ENCODE data around the gene ANAPC7.

The ANAPC7 gene

GRCh38 chr12:110349514-110350151 lies 53.9 kb downstream of the ANAPC7 start:
- no peak overlapping the region for H3K4me3 ChIP-seq (replicated peaks; ENCODE audit: insufficient read depth, low read length)
- peak in 1 of 2 experiments; percentile 85 for DNase-seq (ENCODE audit: low read depth in 1 of 2, low spot score in 1 of 2)
- H3K27me3 ChIP-seq (ENCODE audit: insufficient read depth, poor library complexity, severe bottlenecking) = no peaks in the 10 kb centered on the region
- peak overlapping the region; percentile 17 for H3K27ac ChIP-seq (replicated peaks)
- TF ChIP-seq POLR2AphosphoS5 (IDR thresholded peaks at IDR 0.05; ENCODE audit: low read depth) = peak; percentile 82
- TF ChIP-seq GABPA (IDR thresholded peaks at IDR 0.05; ENCODE audit: low read depth) = no peak

GRCh38 chr12:110349096-110349495 lies 54.4 kb downstream of the ANAPC7 start:
- H3K4me3 ChIP-seq (replicated peaks; ENCODE audit: insufficient read depth, low read length) = no peak overlapping the region
- DNase-seq (ENCODE audit: low read depth in 1 of 2, low spot score in 1 of 2) = no peak
- H3K27ac ChIP-seq (replicated peaks) = peak overlapping the region; percentile 17; the same call in 1 of the 2 replicates
- no peaks in the 10 kb centered on the region for H3K27me3 ChIP-seq (ENCODE audit: insufficient read depth, poor library complexity, severe bottlenecking)
- TF ChIP-seq GABPA (IDR thresholded peaks at IDR 0.05; ENCODE audit: low read depth) = no peak
- no peak for TF ChIP-seq SPI1 (IDR thresholded peaks at IDR 0.05; ENCODE audit: borderline replicate concordance, low read depth)
- TF ChIP-seq REST (IDR thresholded peaks at IDR 0.05; ENCODE audit: insufficient replicate concordance, low read depth) = no peak
- no peak for TF ChIP-seq CTCF (IDR thresholded peaks at IDR 0.05; ENCODE audit: insufficient read depth, low read length)
- no peak for TF ChIP-seq POLR2AphosphoS5 (IDR thresholded peaks at IDR 0.05; ENCODE audit: low read depth)

- H3K27ac ChIP-seq (replicated peaks) = no peak overlapping the region
- no peak for TF ChIP-seq GABPA (IDR thresholded peaks at IDR 0.05; ENCODE audit: low read depth)
- no peak for TF ChIP-seq SPI1 (IDR thresholded peaks at IDR 0.05; ENCODE audit: borderline replicate concordance, low read depth)
- TF ChIP-seq POLR2AphosphoS5 (IDR thresholded peaks at IDR 0.05; ENCODE audit: low read depth) = no peak; the same call in 1 of the 2 replicates
- TF ChIP-seq REST (IDR thresholded peaks at IDR 0.05; ENCODE audit: insufficient replicate concordance, low read depth) = no peak
- no peak for TF ChIP-seq CTCF (IDR thresholded peaks at IDR 0.05; ENCODE audit: insufficient read depth, low read length)
- no peak overlapping the region for H3K4me3 ChIP-seq (replicated peaks; ENCODE audit: insufficient read depth, low read length)
- H3K27me3 ChIP-seq (ENCODE audit: insufficient read depth, poor library complexity, severe bottlenecking) = no peaks in the 10 kb centered on the region
- DNase-seq (ENCODE audit: low read depth in 1 of 2, low spot score in 1 of 2) = no peak
Measured at GRCh38 chr12:110348431-110349059, 55.0 kb downstream of the ANAPC7 start.

GRCh38 chr12:110347767-110348166 lies 55.7 kb downstream of the ANAPC7 start:
- no peak for DNase-seq (ENCODE audit: low read depth in 1 of 2, low spot score in 1 of 2)
- no peaks in the 10 kb centered on the region for H3K27me3 ChIP-seq (ENCODE audit: insufficient read depth, poor library complexity, severe bottlenecking)
- no peak overlapping the region for H3K4me3 ChIP-seq (replicated peaks; ENCODE audit: insufficient read depth, low read length)
- TF ChIP-seq CTCF (IDR thresholded peaks at IDR 0.05; ENCODE audit: insufficient read depth, low read length) (no peak), REST (IDR thresholded peaks at IDR 0.05; ENCODE audit: insufficient replicate concordance, low read depth) (no peak), POLR2AphosphoS5 (IDR thresholded peaks at IDR 0.05; ENCODE audit: low read depth) (no peak), GABPA (IDR thresholded peaks at IDR 0.05; ENCODE audit: low read depth) (no peak), SPI1 (IDR thresholded peaks at IDR 0.05; ENCODE audit: borderline replicate concordance, low read depth) (no peak)
- H3K27ac ChIP-seq (replicated peaks) = no peak overlapping the region

Measured in HL-60 (cell line).